ENCODE data around the gene DMXL1. TPM values are rescaled to one million over a fixed set of nuclear protein-coding genes. Genes with fewer than 3 reads are reported as not detected.
"Not testable (repeated sequence)": the region's sequence is repeated elsewhere in the genome, so short reads cannot be mapped to it uniquely, and the experiment has no call there.

Gene DMXL1
- total RNA-seq, 4 donors from 2014 or later, result 38.4 to 157 (median 48.2) TPM

DNA sequence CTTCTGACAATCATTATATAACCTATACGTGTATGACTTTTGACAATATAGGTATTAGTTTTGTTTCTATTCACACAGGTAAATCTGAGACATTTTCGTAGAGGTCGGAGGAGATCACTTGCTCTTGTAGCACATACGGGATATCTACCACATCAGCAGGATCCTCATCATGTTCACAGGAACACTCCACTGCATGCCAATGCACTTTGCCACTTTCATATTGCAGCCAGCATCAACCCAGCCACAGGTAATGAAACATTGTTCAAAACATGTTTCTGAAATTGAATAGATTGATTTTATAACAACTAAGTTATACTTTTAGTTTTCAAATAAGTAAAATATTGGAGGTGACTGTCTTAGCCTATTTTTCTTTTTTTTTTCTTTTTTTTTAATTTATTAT lies 50.0 kb downstream of the DMXL1 start:
- H3K4me1 ChIP-seq, result no peaks in the 10 kb centered on the region
- H3K36me3 ChIP-seq, result peaks cover 0 to 82% of the 10 kb centered on the region in 2 donors
- H3K4me3 ChIP-seq, result no peak overlapping the region
- no peaks in the 10 kb centered on the region for H3K9me3 ChIP-seq
- WGBS, 2 donors (ENCODE audit: low coverage in 1 of 2), result 81 to 90% methylated on average over 4 of the region's 4 CpGs
- no peaks in the 10 kb centered on the region for H3K27me3 ChIP-seq
- TF ChIP-seq POLR2A (IDR thresholded peaks at IDR 0.05) (no peak), EP300 (IDR thresholded peaks at IDR 0.05) (no peak)
- H3K27ac ChIP-seq, result no peak overlapping the region
- no peak for ATAC-seq

GRCh38 chr5:119122474-119122873 lies 51.6 kb downstream of the DMXL1 start:
- WGBS, 2 donors (ENCODE audit: low coverage in 1 of 2), result no CpG with 5 or more reads among the region's 27 CpGs
- H3K36me3 ChIP-seq, result peaks cover 0 to 66% of the 10 kb centered on the region in 2 donors
- ATAC-seq, H3K27ac ChIP-seq, H3K4me1 ChIP-seq, H3K27me3 ChIP-seq, H3K4me3 ChIP-seq, H3K9me3 ChIP-seq: not testable (repeated sequence)

DNA sequence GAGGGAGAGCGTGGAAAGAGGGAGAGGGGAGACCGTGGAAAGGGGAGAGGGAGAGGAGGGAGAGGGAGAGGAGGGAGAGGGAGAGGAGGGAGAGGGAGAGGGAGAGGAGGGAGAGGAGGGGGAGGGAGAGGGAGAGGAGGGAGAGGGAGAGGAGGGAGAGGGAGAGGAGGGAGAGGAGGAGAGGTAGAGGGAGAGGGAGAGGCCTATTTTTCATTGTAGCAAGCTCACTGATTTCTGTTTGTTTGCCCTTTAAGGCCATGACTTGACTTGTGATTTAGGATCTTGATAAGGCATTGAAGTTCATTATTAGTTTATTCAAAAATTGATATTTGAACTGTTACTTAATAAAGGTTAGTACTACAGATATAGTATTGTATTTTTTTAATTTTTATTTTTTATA lies 52.4 kb downstream of the DMXL1 start:
- TF ChIP-seq CTCF (IDR thresholded peaks at IDR 0.05) (no peak), EP300 (IDR thresholded peaks at IDR 0.05) (no peak), POLR2A (IDR thresholded peaks at IDR 0.05) (no peak), POLR2AphosphoS5 (IDR thresholded peaks at IDR 0.05) (no peak)
- no peaks in the 10 kb centered on the region for H3K27me3 ChIP-seq
- no peak overlapping the region for H3K4me3 ChIP-seq
- 100% methylated on average over 1 of the region's 2 CpGs; no CpG with 5 or more reads in 1 of the 2 donors for WGBS, 2 donors (ENCODE audit: low coverage in 1 of 2)
- no peaks in the 10 kb centered on the region for H3K4me1 ChIP-seq
- no peak overlapping the region for H3K27ac ChIP-seq
- peaks cover 0 to 58% of the 10 kb centered on the region in 2 donors for H3K36me3 ChIP-seq
- ATAC-seq, result no peak
- H3K9me3 ChIP-seq, result no peaks in the 10 kb centered on the region

DNA sequence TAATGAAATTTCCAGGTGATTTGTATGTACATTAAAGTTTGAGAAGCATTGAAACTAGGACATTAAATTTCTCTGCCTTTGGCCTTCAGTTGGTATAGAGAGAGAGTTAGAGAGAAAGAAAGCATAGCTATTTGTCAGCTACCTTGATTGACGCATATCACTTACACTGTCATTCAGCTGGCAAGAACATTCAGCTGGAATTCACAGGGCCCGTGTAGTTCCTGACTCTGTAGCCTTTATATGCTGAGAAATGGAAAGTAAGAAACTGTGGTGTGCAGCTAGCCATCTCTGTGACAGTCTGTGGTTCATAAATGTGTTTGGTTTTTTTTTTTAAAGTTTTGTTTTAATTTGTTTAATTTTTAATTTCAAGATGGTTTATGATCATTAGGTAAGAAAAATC lies 58.9 kb downstream of the DMXL1 start:
- no peaks in the 10 kb centered on the region for H3K27me3 ChIP-seq
- 83 to 91% methylated on average over 2 of the region's 2 CpGs for WGBS, 2 donors (ENCODE audit: low coverage in 1 of 2)
- peaks cover 6 to 36% of the 10 kb centered on the region in 2 donors for H3K36me3 ChIP-seq
- no peak overlapping the region for H3K4me3 ChIP-seq
- no peaks in the 10 kb centered on the region for H3K4me1 ChIP-seq
- H3K27ac ChIP-seq, result no peak overlapping the region
- ATAC-seq, result no peak
- TF ChIP-seq POLR2AphosphoS5 (IDR thresholded peaks at IDR 0.05), result no peak
- no peak for TF ChIP-seq CTCF (IDR thresholded peaks at IDR 0.05)
- TF ChIP-seq POLR2A (IDR thresholded peaks at IDR 0.05), result no peak
- TF ChIP-seq EP300 (IDR thresholded peaks at IDR 0.05), result no peak
- no peaks in the 10 kb centered on the region for H3K9me3 ChIP-seq

- no peak overlapping the region for H3K27ac ChIP-seq
- WGBS, 2 donors (ENCODE audit: low coverage in 1 of 2), result 86 to 100% methylated on average over 2 of the region's 2 CpGs
- peaks cover 6 to 52% of the 10 kb centered on the region in 2 donors for H3K36me3 ChIP-seq
- H3K9me3 ChIP-seq, result no peaks in the 10 kb centered on the region
- H3K27me3 ChIP-seq, result no peaks in the 10 kb centered on the region
- TF ChIP-seq POLR2AphosphoS5 (IDR thresholded peaks at IDR 0.05) (no peak), EP300 (IDR thresholded peaks at IDR 0.05) (no peak), CTCF (IDR thresholded peaks at IDR 0.05) (no peak), POLR2A (IDR thresholded peaks at IDR 0.05) (no peak)
- H3K4me1 ChIP-seq, result no peaks in the 10 kb centered on the region
- ATAC-seq, result no peak
- no peak overlapping the region for H3K4me3 ChIP-seq
These were observed 60.8 kb downstream of the DMXL1 start for GRCh38 chr5:119131530-119132304.

DNA sequence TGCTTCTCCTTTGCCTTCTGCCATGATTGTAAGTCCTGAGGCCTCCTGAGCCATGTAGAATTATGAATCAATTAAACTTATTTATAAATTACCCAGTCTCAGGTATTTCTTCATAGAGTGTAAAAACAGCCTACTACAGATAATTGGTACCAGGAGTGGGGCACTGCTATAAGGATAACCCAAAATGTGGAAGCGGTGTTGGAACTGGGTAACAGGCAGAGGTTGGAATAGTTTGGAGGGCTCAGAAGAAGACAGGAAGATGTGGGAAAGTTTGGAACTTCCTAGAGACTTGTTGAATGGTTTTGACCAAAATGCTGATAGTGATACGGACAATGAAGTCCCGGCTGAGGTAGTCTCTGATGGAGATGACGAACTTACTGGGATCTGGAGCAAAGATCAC lies 64.9 kb downstream of the DMXL1 start:
- ATAC-seq, H3K9me3 ChIP-seq, H3K27ac ChIP-seq, H3K4me3 ChIP-seq, H3K4me1 ChIP-seq, H3K27me3 ChIP-seq: not testable (repeated sequence)
- 95 to 100% methylated on average over 2 to 4 of the region's 4 CpGs for WGBS, 2 donors (ENCODE audit: low coverage in 1 of 2)
- peaks cover 3 to 62% of the 10 kb centered on the region in 2 donors for H3K36me3 ChIP-seq

All from gastroesophageal sphincter (tissue), 4 donors.